AG08395 (cell line): ENCODE results near the gene FDX2.
A peak's percentile ranks its signal among the peaks of the same experiment; 100 is the strongest.
"Not testable (repeated sequence)": the region's sequence is repeated elsewhere in the genome, so short reads cannot be mapped to it uniquely, and the experiment has no call there.

Source experiments
- DNase-seq: peaks from one replicate; pipeline ENCODE4 v3.0.0; 2012; ENCODE audit warnings: mixed read lengths, low spot score

FDX2 gene

GRCh38 chr19:10315335-10316214, at the start of gene FDX2:
TSS of gene FDX2 (minus strand) at chr19:10316015. CDS start at chr19:10315996, 19 bp downstream.
- DNase-seq, result peak; percentile 96

DNA sequence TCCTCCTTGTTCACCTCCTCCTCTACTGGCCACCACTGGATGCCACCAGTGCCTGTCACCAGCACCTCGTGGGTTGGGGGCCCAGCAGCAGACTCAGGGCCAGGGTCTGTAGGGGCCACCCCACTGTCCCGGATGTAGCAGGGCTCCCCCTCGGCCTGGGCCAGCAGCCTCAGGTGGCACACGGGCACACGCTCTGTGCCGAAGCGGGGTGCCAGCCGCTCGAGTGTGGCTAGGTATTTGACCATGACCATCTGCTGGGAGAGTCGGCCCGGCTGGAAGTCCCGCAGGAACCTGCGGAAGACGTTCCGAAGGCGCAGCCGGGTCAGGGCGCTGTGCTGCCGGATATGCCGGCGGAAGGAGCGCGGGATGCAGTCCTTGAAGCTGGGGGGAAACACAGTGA, 49.7 kb upstream of the FDX2 start:
- DNase-seq, result no peak

GRCh38 chr19:10364644-10365043, 48.8 kb upstream of the FDX2 start:
- no peak for DNase-seq

GRCh38 chr19:10363789-10364281, 48.0 kb upstream of the FDX2 start:
- DNase-seq, result no peak

DNA sequence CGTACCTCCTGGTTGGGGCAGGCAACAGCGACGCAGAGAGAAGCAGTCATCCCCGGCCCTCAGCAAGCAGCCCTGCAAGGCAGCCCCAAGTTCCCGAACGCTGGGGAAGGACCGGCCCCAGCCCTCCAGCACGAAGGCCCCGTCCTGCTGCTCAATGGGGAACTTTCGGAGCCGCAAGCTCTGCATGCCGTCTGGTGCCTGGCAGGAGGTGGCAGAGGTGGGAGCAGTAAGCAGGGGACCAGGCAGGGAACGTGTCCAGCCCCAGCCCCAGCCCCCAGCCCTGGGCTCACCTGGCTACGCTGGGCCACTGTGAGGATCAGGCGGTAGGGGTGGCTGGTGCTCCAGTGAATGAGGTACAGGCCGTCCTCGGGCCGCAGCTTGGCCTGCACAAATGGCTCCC, 46.4 kb upstream of the FDX2 start:
- no peak for DNase-seq

DNA sequence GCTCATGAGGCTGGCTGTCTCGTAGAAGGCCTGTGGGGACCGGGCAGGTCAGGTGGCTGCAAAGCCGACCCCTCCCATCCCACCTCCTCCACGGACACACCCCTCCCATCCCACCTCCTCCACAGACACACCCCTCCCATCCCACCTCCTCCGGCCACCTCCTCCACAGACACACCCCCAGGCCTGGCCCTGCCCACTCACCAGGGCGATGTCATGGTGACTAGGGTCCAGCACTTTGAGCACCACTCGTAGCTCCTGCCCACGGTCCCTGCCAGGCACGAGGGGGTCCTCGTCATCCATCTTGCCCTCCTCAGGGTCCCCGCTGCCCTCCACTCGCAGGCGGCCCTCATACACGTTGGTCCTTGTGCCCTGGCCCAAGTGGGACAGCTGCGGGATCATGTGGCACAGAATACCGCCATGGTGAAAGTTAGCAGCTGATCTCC, 45.8 kb upstream of the FDX2 start:
- DNase-seq, result no peak

DNA sequence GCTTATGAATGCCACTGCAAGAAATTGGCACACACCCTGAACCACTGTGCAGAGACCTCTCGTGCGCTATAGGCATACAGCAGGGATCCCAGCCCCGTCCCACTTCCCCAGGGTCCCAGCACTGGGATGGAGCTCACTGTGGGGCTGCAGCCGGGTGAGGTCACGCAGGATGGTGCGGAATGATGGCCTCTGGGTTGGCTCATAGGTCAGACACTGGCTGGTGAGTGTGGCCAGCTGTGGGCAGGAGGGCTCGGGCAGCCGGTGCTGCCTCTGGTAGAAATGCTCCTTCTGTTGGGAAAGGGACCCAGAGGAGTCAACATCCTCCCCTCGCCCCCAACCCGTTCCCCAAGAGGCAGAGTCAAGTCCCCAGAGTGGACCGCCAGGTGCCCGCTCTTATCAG, 40.6 kb upstream of the FDX2 start:
- DNase-seq, result no peak

- DNase-seq, result no peak
These were observed 38.1 kb upstream of the FDX2 start for GRCh38 chr19:10353793-10354391.

GRCh38 chr19:10352764-10353671, 37.2 kb upstream of the FDX2 start:
- DNase-seq, result no peak

- no peak for DNase-seq
These were observed 30.7 kb upstream of the FDX2 start for GRCh38 chr19:10346509-10346908.

DNA sequence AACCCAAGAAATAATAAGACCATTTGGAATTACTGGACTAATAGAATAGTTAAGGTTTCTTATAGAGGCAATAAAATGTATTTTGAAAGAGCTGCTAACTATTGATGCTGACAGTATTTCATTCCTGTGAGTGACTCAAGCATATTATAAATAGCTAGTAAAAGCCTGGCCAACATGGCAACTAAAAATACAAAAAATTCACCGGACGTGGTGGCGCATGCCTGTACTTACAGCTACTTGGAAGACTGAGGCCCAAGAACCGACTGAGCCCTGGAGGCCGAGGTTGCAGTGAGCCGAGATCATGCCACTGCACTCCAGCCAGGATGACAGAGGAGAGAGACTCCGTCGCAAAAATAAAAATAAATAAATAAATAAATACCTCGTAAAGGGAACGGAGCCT, 29.0 kb upstream of the FDX2 start:
- DNase-seq, result no peak

DNA sequence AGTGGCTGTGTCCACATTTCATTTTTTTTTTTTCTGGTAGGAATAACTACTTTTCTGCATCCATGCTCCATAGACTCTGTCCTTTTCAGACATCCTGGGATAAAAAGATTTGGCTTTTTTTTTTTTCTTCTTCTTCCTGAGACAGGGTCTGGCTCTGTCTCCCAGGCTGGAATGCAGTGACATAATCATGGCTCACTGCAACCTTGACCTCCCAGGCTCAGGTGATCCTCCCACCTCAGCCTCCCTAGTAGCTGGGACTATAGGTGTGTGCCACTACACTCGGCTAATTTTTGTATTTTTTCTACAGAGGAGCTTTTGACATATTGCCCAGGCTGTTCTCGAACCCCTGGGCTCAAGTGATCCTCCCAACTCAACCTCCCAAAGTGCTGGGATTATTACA, 27.7 kb upstream of the FDX2 start:
- no peak for DNase-seq

GRCh38 chr19:10339977-10340376, 24.2 kb upstream of the FDX2 start:
- DNase-seq, result no peak

- DNase-seq, result no peak
These were observed 23.7 kb upstream of the FDX2 start, which contains the start of gene ICAM3 for GRCh38 chr19:10339380-10339960. TSS of gene ICAM3 (minus strand) at chr19:10339624. CDS start at chr19:10339614, 10 bp downstream.

DNA sequence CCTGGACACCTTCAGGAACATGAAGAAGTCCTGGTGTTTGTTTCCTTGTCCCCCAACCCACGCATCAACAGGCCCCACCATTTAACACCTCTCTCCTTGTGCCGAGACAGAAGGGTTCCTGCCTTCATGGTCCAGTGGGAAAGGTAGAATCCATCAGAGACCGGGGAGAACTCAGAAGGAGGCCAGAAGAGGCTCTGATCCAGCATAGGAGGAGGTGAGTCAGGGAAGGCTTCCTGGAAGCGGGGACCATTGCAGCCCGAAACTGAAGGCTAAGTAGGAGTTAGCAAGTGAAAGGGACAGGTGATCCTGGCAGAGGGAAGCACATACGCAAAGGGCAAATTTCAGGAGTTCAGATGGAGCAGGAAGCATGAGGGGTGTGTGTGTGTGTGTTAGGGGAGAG, 23.1 kb upstream of the FDX2 start:
- no peak for DNase-seq

GRCh38 chr19:10336725-10337124, 20.9 kb upstream of the FDX2 start:
- not testable (repeated sequence) for DNase-seq

DNA sequence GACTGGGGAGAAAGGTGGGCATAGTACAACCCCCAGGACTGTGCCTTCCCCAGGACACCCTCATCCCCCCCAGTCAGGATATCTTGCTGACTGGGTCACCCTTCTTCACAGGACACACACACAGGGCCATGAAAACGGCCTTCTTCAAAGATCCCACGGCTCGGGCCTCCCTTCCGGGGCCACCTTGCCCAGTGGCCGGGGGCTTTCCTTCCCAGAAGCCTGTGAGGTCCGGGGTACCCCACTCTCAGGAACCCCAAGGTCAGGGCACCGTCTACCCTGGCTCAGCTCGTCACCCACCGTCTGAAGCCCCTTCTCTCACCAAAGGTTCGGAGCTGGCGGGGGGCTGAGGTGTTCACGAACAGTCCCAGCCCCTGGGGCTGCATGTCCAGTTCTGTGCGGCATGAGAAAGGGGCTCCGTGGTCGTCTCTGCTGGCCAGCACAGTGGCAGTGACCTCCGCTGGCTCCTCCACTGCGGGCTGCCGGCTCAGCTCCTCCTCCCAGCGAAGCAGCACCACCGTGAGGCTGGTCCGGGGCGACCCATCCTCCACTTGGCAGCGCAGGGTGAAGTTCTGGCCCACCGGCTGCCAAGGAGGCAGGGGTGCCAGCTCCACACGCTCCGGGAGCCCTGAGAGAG, 19.7 kb upstream of the FDX2 start:
- DNase-seq, result no peak

DNA sequence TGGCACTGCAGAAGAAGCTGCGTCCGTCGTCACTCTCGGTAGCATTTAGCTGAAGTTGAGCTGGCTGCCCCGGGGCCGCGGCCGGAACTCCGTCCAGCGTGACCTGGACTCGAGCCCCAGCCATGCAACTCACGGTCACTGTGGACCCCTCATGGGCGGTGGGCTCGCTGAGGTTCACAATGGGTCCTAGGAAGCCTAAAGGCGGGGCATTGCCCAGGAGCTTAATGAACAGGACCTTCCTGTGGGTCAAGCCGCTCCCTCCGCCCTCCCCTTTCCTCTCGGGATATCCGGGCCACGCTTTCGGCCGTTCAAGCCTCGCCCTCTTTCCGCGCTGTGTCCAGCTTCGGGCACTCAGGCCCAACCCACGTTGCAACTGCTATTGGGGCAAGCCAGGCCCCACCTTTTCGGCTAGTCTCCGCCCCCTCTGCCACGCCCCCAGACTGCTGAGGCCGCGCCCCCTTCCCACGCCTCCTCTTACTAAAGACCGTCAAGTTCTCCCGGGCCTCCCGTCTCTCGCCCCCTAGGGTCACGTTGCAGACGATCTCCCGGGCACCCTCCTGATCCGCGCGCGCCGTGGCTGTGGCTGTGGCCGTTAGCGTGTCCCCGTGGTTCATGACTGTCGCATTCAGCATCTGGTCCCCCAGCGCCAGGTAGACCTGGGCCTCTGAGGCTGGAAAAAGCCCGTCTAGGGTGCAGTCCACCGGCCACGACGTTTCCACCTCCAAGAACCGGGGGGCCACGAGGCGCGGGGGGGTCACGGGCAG, 19.0 kb upstream of the FDX2 start:
- peak; percentile 94 for DNase-seq

GRCh38 chr19:10333758-10334587, 18.2 kb upstream of the FDX2 start:
- no peak for DNase-seq
